ENCODE data around the gene IFI27L1.

GRCh38 chr14:94142836-94143235 lies 61.7 kb downstream of the IFI27L1 start:
- TF ChIP-seq RAD21 (conservative IDR thresholded peaks at IDR 0.05) (no peak), EP300 (conservative IDR thresholded peaks at IDR 0.05; ENCODE audit: poor library complexity, severe bottlenecking) (no peak), CTCF (IDR thresholded peaks at IDR 0.05; ENCODE audit: poor library complexity, severe bottlenecking) (no peak), REST (IDR thresholded peaks at IDR 0.05; ENCODE audit: borderline replicate concordance) (no peak), MXI1 (conservative IDR thresholded peaks at IDR 0.05; ENCODE audit: poor library complexity, severe bottlenecking) (no peak), POLR2AphosphoS5 (IDR thresholded peaks at IDR 0.05) (no peak), EZH2 (IDR thresholded peaks at IDR 0.05; ENCODE audit: borderline replicate concordance, insufficient read depth, low read length, poor library complexity, severe bottlenecking) (no peak), SMC3 (conservative IDR thresholded peaks at IDR 0.05; ENCODE audit: poor library complexity) (no peak)

Data from neural cell (in vitro differentiated cells).